ENCODE data around the gene HDAC4.

The HDAC4 gene

DNA sequence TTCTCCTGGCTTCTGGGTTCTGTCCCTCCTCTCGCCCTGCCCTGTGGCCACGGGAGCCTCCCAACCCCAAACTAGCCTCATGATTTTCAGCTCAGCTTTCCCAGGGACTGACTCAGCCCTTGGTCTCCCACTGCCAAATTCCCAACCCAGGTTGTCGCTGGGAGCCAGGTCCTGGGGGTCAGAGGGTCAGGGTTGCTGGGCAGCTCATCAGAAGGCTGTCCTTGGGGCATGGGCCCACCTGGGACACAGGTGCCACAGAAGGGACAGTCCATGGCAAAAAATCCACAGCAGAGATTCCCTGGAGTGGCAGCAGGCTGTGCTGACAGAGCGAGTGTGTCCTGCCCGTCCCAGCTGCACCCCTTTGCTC is 372.6 kb downstream of the HDAC4 start:
- no peak overlapping the region for H3K9ac ChIP-seq (ENCODE audit: low read length)
- no peak for DNase-seq
- peaks cover 16% of the 10 kb centered on the region; the same call in 1 of the 2 replicates for H3K27me3 ChIP-seq (replicated peaks; ENCODE audit: insufficient read depth, low read length)
- no peaks in the 10 kb centered on the region for H4K20me1 ChIP-seq (ENCODE audit: insufficient read depth, low read length)
- no peaks in the 10 kb centered on the region for H3K36me3 ChIP-seq (replicated peaks; ENCODE audit: insufficient read depth, low read length)
- no peak overlapping the region for H3K4me3 ChIP-seq (ENCODE audit: low read length)
- no peaks in the 10 kb centered on the region for H3K9me2 ChIP-seq (replicated peaks; ENCODE audit: insufficient read depth, low read length)
- no peak overlapping the region for H3K4me2 ChIP-seq (ENCODE audit: low read depth, low read length)
- H3K79me2 ChIP-seq (ENCODE audit: low read length): no peaks in the 10 kb centered on the region
- H3K27ac ChIP-seq (ENCODE audit: low read length): no peak overlapping the region
- H3K9me3 ChIP-seq (replicated peaks; ENCODE audit: insufficient read depth, low read length): no peaks in the 10 kb centered on the region
- H2AFZ ChIP-seq (ENCODE audit: low read length): no peak overlapping the region
- no peaks in the 10 kb centered on the region for H3F3A ChIP-seq (ENCODE audit: insufficient read depth, low read length)
- no peaks in the 10 kb centered on the region for H3K4me1 ChIP-seq (ENCODE audit: low read length)
- TF ChIP-seq EZH2 (optimal IDR thresholded peaks at IDR 0.05; ENCODE audit: low read depth, low read length) (no peak), EZH2phosphoT487 (IDR thresholded peaks at IDR 0.05; ENCODE audit: low read length) (no peak)
- TF ChIP-seq, protein P1, sequence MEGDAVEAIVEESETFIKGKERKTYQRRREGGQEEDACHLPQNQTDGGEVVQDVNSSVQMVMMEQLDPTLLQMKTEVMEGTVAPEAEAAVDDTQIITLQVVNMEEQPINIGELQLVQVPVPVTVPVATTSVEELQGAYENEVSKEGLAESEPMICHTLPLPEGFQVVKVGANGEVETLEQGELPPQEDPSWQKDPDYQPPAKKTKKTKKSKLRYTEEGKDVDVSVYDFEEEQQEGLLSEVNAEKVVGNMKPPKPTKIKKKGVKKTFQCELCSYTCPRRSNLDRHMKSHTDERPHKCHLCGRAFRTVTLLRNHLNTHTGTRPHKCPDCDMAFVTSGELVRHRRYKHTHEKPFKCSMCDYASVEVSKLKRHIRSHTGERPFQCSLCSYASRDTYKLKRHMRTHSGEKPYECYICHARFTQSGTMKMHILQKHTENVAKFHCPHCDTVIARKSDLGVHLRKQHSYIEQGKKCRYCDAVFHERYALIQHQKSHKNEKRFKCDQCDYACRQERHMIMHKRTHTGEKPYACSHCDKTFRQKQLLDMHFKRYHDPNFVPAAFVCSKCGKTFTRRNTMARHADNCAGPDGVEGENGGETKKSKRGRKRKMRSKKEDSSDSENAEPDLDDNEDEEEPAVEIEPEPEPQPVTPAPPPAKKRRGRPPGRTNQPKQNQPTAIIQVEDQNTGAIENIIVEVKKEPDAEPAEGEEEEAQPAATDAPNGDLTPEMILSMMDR (IDR thresholded peaks at IDR 0.05; ENCODE audit: low read length): no peak

DNA sequence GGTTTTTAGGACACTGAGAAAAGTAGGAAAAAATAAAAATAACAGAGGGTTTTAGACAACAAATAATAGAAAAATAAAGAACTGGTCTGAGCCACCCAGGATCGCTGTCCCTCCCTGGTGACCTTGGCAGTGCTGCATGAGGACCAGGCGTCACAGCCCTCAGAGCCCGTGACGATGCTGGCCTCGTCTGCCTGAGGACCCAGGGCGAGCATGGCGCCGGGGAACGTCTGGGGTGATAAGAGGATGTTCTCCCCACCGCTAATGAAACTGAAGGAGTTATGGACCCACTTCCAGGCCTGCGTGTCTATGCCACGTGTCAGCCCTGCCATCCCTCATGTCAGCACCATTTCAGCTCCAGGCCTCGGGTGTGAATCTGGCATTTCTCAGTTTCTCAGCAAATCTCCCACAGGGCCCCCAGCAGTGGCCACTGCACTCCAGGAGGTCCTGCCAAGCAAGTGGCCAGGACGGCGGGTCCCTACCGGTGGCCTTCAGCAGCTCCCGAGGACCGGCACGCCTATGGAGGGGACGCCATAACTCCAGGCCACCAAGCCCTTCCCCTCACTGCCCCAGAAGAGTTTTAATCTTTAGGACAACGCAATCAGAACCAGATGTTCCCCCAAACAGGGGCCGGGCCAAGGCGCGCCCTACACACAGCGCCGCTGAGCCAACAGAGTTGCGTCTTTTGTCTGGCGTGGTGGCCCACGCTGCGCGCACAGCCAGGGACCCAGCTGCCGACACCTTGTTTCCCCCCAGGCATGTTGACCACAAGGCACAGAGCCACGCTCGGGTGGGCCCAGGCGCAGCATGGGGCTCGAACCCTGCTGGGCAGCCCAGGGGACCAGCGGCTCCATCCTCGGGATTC is 373.2 kb downstream of the HDAC4 start:
- Histone ChIP-seq H2AFZ (ENCODE audit: low read length) (no peak overlapping the region), H3F3A (ENCODE audit: insufficient read depth, low read length) (no peaks in the 10 kb centered on the region), H3K36me3 (replicated peaks; ENCODE audit: insufficient read depth, low read length) (no peaks in the 10 kb centered on the region)

DNA sequence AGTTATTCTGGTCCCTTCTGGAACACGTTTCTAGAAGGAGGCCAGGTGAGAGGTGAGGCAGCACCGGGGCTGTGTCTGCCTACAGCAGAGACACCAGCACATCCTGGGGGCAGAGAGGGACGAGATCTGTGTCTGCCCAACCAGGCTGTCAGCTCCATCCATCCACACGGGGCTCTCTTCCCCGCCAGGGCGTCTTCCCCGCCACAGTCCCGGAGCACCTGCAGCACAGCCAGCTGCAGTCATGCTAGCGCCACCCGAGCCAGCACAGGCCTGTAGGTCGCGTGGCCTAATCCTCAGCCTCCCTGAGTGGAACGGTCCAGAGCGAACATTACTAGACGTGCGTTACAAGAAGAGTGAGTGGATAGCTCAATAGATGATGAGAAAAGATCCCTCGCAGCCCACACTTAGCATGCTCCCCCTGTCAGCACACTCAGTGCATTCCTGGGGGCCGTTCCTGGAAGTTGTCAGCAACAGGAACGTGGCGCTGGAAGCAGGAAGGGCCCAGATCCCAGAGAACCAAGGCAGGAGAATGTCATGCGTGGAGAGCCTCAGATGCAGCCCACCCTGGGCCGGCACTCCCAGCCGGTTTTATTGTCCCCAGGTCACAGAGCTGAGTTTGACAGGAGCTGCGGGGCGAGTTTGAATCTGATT is 374.0 kb downstream of the HDAC4 start:
- Histone ChIP-seq H3K36me3 (replicated peaks; ENCODE audit: insufficient read depth, low read length) (no peaks in the 10 kb centered on the region), H3K27me3 (replicated peaks; ENCODE audit: insufficient read depth, low read length) (peaks cover 25% of the 10 kb centered on the region), H3K4me2 (ENCODE audit: low read depth, low read length) (no peak overlapping the region), H4K20me1 (ENCODE audit: insufficient read depth, low read length) (no peaks in the 10 kb centered on the region), H2AFZ (ENCODE audit: low read length) (no peak overlapping the region), H3K9me2 (replicated peaks; ENCODE audit: insufficient read depth, low read length) (no peaks in the 10 kb centered on the region), H3K4me3 (ENCODE audit: low read length) (no peak overlapping the region), H3K9ac (ENCODE audit: low read length) (no peak overlapping the region), H3F3A (ENCODE audit: insufficient read depth, low read length) (no peaks in the 10 kb centered on the region), H3K9me3 (replicated peaks; ENCODE audit: insufficient read depth, low read length) (no peaks in the 10 kb centered on the region), H3K4me1 (ENCODE audit: low read length) (no peaks in the 10 kb centered on the region), H3K27ac (ENCODE audit: low read length) (no peak overlapping the region), H3K79me2 (ENCODE audit: low read length) (no peaks in the 10 kb centered on the region)
- TF ChIP-seq, protein P1 (IDR thresholded peaks at IDR 0.05; ENCODE audit: low read length): no peak
- TF ChIP-seq EZH2phosphoT487 (IDR thresholded peaks at IDR 0.05; ENCODE audit: low read length) (no peak), EZH2 (optimal IDR thresholded peaks at IDR 0.05; ENCODE audit: low read depth, low read length) (no peak)
- no peak for DNase-seq

More for the DNA sequence above, 373.2 kb downstream of the HDAC4 start:
- Histone ChIP-seq H3K4me2 (ENCODE audit: low read depth, low read length) (no peak overlapping the region), H3K4me1 (ENCODE audit: low read length) (no peaks in the 10 kb centered on the region), H3K9me2 (replicated peaks; ENCODE audit: insufficient read depth, low read length) (no peaks in the 10 kb centered on the region), H3K79me2 (ENCODE audit: low read length) (no peaks in the 10 kb centered on the region), H4K20me1 (ENCODE audit: insufficient read depth, low read length) (no peaks in the 10 kb centered on the region), H3K4me3 (ENCODE audit: low read length) (no peak overlapping the region), H3K9ac (ENCODE audit: low read length) (no peak overlapping the region), H3K27ac (ENCODE audit: low read length) (no peak overlapping the region), H3K9me3 (replicated peaks; ENCODE audit: insufficient read depth, low read length) (no peaks in the 10 kb centered on the region), H3K27me3 (replicated peaks; ENCODE audit: insufficient read depth, low read length) (peaks cover 18% of the 10 kb centered on the region)
- TF ChIP-seq EZH2phosphoT487 (IDR thresholded peaks at IDR 0.05; ENCODE audit: low read length): no peak
- TF ChIP-seq EZH2 (optimal IDR thresholded peaks at IDR 0.05; ENCODE audit: low read depth, low read length): no peak
- TF ChIP-seq, protein P1 (IDR thresholded peaks at IDR 0.05; ENCODE audit: low read length): no peak
- DNase-seq: no peak
